K562 (cell line): ENCODE results near the gene GRID2IP. TPM values are rescaled to one million over a fixed set of nuclear protein-coding genes. Genes with fewer than 3 reads are reported as not detected.

Experiments
- ATAC-seq: fragments of 200-7000 bp; cut with Tn5 transposase; 3 replicates; pipeline ENCODE4 v1.9.1; 2020; ENCODE audit warnings: moderate library complexity
- BruUV-seq: library from RNA; stranded (reverse); fragments of 400-500 nt; replicated peaks from 2 replicates; lab custom pipeline; 2021; lab: Mats Ljungman, UMichigan
- CTCF ChIA-PET: fragments of 300-600 bp; formaldehyde crosslinking; extraction: SDS; loops from one replicate; lab custom pipeline; 2021; ENCODE audit warnings: low intra/inter-chr PET ratio; lab: Yijun Ruan, JAX
- POLR2A ChIA-PET: fragments of 300-600, 350-650 bp; sonication (Branson Sonifier 250); formaldehyde crosslinking; extraction: SDS; loops from one replicate; lab custom pipeline; 2021; ENCODE audit warnings: antibody characterized with exemption, inconsistent platforms; lab: Yijun Ruan, JAX
- DNase-seq, 4 experiments: peaks; one replicate each; pipeline versions ENCODE4 v3.0.0 to v3.0.0-alpha.2; 2011 to 2018; ENCODE audit warnings: low spot score in 3 of 4, mixed read lengths in 3 of 4; ENCODE audit errors: extremely low read depth in 1 of 4
- FAIRE-seq: peaks from 2 replicates; lab custom pipeline; 2011; peaks lifted over from hg19 to GRCh38; lab: Jason Lieb, UNC
- H2AFZ ChIP-seq: 2 replicates; pipeline ENCODE4 v1.6.0; 2011; ENCODE audit warnings: low read depth, low read length, control low read depth, inconsistent platforms
- H3K27ac ChIP-seq: fragments of 200-600 bp; 3 replicates; pipeline ENCODE4 v1.8.0; 2011; ENCODE audit warnings: low read depth, mild to moderate bottlenecking, control low read depth, inconsistent platforms, low read length, moderate library complexity, mixed read lengths; ENCODE audit errors: extremely low read depth
- H3K27me3 ChIP-seq, 2 experiments: fragments of 300-600 bp in 1 of 2; 2 replicates in 1 of 2; 3 replicates in 1 of 2; pipeline versions ENCODE4 v1.6.0 to v1.8.0; 2011; ENCODE audit warnings: inconsistent platforms in 2 of 2, low read length in 2 of 2, mild to moderate bottlenecking in 1 of 2, mixed read lengths in 1 of 2, moderate library complexity in 1 of 2; ENCODE audit not compliant: control insufficient read depth in 2 of 2, insufficient read depth in 2 of 2
- H3K36me3 ChIP-seq: fragments of 300-600 bp; 3 replicates; pipeline ENCODE4 v1.8.0; 2011; ENCODE audit warnings: mild to moderate bottlenecking, low read length, inconsistent platforms; ENCODE audit not compliant: control insufficient read depth, insufficient read depth
- H3K4me1 ChIP-seq, 2 experiments: fragments of 200-600 bp in 1 of 2; replicated peaks in 1 of 2; 2 replicates in 1 of 2; 3 replicates in 1 of 2; pipeline versions ENCODE4 v1.5.1 to v1.8.0; 2011; ENCODE audit warnings: inconsistent platforms in 2 of 2, low read length in 2 of 2, mild to moderate bottlenecking in 1 of 2, mixed read lengths in 1 of 2, moderate library complexity in 1 of 2; ENCODE audit not compliant: control insufficient read depth in 2 of 2, insufficient read depth in 2 of 2
- H3K4me2 ChIP-seq: 2 replicates; pipeline ENCODE4 v1.6.1; 2011; ENCODE audit warnings: low read length, control low read depth, inconsistent platforms, mixed read lengths; ENCODE audit not compliant: insufficient read depth
- H3K4me3 ChIP-seq: fragments of 200-600 bp; sonication (generic), shearing (Covaris generic); 2 replicates; pipeline ENCODE4 v1.5.1; 2016; ENCODE audit warnings: control low read depth, inconsistent platforms
- H3K79me2 ChIP-seq: fragments of 200-600 bp; 3 replicates; pipeline ENCODE4 v1.8.0; 2011; ENCODE audit warnings: low read length, inconsistent platforms; ENCODE audit not compliant: control insufficient read depth, insufficient read depth
- H3K9ac ChIP-seq, 2 experiments: 2 replicates each; pipeline versions ENCODE4 v1.6.0 to v1.6.1; 2011; ENCODE audit warnings: low read depth in 2 of 2, low read length in 2 of 2, control low read depth in 1 of 2, inconsistent platforms in 1 of 2, mild to moderate bottlenecking in 1 of 2, mixed read lengths in 1 of 2; ENCODE audit not compliant: insufficient read depth in 1 of 2
- H3K9me1 ChIP-seq: one replicate; pipeline ENCODE4 v1.6.0; 2011; ENCODE audit warnings: inconsistent platforms, mild to moderate bottlenecking, low read length, moderate library complexity; ENCODE audit not compliant: control insufficient read depth, insufficient read depth
- H3K9me3 ChIP-seq: replicated peaks from 2 replicates; pipeline ENCODE4 v1.5.1; 2011; ENCODE audit warnings: low read depth, low read length, inconsistent platforms; ENCODE audit not compliant: control insufficient read depth, insufficient read depth
- H4K20me1 ChIP-seq: replicated peaks from 2 replicates; pipeline ENCODE4 v1.6.1; 2011; ENCODE audit warnings: low read length, inconsistent platforms, mixed read lengths; ENCODE audit not compliant: control insufficient read depth, insufficient read depth
- ARHGAP35 ChIP-seq: fragments of 450-650 bp; IDR thresholded peaks from 2 replicates; pipeline ENCODE4 v1.6.1; 2018; ENCODE audit not compliant: partially characterized antibody
- CREM ChIP-seq: IDR thresholded peaks from 2 replicates; pipeline ENCODE4 v1.6.1; 2014; ENCODE audit warnings: antibody characterized with exemption, low read depth
- MXI1 ChIP-seq: IDR thresholded peaks from 2 replicates; pipeline ENCODE4 v1.6.1; 2011; ENCODE audit warnings: low read depth, mild to moderate bottlenecking, improper control_type of control experiment, low read length
- NR3C1 ChIP-seq: sonication (generic); formaldehyde crosslinking; IDR thresholded peaks from 2 replicates; pipeline ENCODE4 v1.8.1; 2022; ENCODE audit warnings: missing genetic modification reagents
- POLR2A ChIP-seq: fragments of 450-650 bp; conservative IDR thresholded peaks from 2 replicates; pipeline ENCODE4 v1.6.1; 2016
- ZFX ChIP-seq: sonication (generic); formaldehyde crosslinking; IDR thresholded peaks from 2 replicates; pipeline ENCODE4 v1.8.0; 2022; ENCODE audit warnings: mild to moderate bottlenecking, missing genetic modification reagents, moderate library complexity
- ZNF121 ChIP-seq: sonication (generic); formaldehyde crosslinking; conservative IDR thresholded peaks from 2 replicates; pipeline ENCODE4 v1.8.0; 2022; ENCODE audit warnings: missing genetic modification reagents
- ZNF140 ChIP-seq: fragments of 250-450 bp; sonication (Bioruptor Pico); IDR thresholded peaks from 2 replicates; pipeline ENCODE4 v1.8.0; 2021; ENCODE audit warnings: moderate library complexity, mild to moderate bottlenecking, inconsistent platforms
- ZNF224 ChIP-seq: sonication (generic); formaldehyde crosslinking; IDR thresholded peaks from 2 replicates; pipeline ENCODE4 v1.8.0; 2022; ENCODE audit warnings: mild to moderate bottlenecking, missing genetic modification reagents
- WGBS: fragments of 100-300 bp; shearing (Covaris generic); methylation state at CpG from one replicate; pipeline ENCODE4 v1.1.6; 2016; ENCODE audit warnings: low coverage, mixed read lengths; ENCODE audit not compliant: insufficient coverage; ENCODE audit errors: missing lambda C conversion rate; 5-methylcytosine and 5-hydroxymethylcytosine counted together
- in situ Hi-C: fragments of 300-500 bp; cut with MboI; formaldehyde crosslinking; loops from 4 replicates; pipeline ENCODE4 v1.15.0; 2018; ENCODE audit warnings: inconsistent platforms, mixed read lengths
- intact Hi-C: fragments of 100-400 bp; cut with micrococcal nuclease; formaldehyde crosslinking; loops from 2 replicates; pipeline ENCODE4 v1.14.2; 2022
- polyA plus RNA-seq, 8 experiments: library from polyadenylated mRNA; depleted of rRNA in 4 of 8; stranded (reverse) in 5 of 8; unstranded in 3 of 8; fragments of >200 nt; fragmentation: Nextera tagmentation in 2 of 8; fragmentation: Illumina TruSeq in 1 of 8; extraction: Ambion mirVana in 2 of 8; extraction: Trizol in 1 of 8; gene quantifications; 2 replicates each; pipeline versions ENCODE4 v1.2.1 to v1.2.3, GENCODE V29; 2011 to 2014; ENCODE audit warnings: inconsistent platforms in 1 of 8, missing spikeins in 1 of 8
- total RNA-seq, 7 experiments: library from RNA; depleted of rRNA in 6 of 7; stranded (reverse); fragments of >200 nt in 6 of 7; fragmentation: Illumina TruSeq in 2 of 7; extraction: Trizol in 2 of 7; gene quantifications; 2 replicates each; pipeline versions ENCODE4 v1.2.1 to v1.2.3, GENCODE V29; 2011 to 2021; ENCODE audit warnings: low replicate concordance in 1 of 7

The GRID2IP gene
- total and polyA plus RNA-seq, 9 of the 15 experiments (the other 6 are each of a cell fraction or from before 2014, with no cell fraction given) = not detected

DNA sequence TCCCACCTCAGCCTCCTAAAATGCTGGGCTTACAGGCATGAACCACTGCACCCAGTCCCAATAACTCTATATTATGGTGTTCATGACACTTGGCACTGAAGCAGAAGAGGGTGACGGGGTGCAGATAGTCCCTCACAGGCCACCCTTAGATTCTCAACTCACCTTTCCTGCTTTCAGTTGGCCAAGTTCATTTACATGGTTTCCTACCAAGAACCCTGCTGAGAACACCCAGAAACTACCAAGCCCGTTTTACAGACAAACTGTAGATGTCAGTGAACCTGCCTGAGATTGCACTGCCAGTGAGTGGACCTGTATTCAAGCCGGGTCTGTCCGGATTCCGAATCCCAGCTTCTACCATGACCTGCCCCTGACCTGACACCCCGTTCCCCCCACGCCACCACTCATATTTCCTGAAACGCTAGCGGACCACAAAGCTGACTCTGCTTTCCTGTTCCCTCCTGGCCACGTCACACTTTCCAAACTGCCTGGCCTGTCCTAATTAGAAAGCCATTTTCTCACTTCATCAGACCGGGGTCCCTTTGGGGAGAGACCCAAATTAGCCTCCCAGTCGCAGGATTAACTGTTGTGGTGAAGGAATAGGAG lies 17.3 kb downstream of the GRID2IP start:
- no peaks in the 10 kb centered on the region for H3K36me3 ChIP-seq
- TF ChIP-seq CREM (0 out of 2 replicates have a peak, but pooled peaks have one; percentile 15), MXI1 (no peak), ZNF224 (CRISPR knock-in tag) (no peak)
- no peak overlapping the region for H3K27ac ChIP-seq
- no peak for ATAC-seq
- no peak overlapping the region for H3K4me2 ChIP-seq
- no peak overlapping the region; a peak in 1 of 4 replicates for H3K9ac ChIP-seq
- in situ Hi-C loops = no loop called here
- peak; percentile 6 for FAIRE-seq
- no peak for DNase-seq
- CTCF ChIA-PET = no interaction called here
- no TSS peak for BruUV-seq
- no peaks in the 10 kb centered on the region for H3K9me3 ChIP-seq
- no peak overlapping the region for H2AFZ ChIP-seq
- intact Hi-C loops = no loop called here
- H3K79me2 ChIP-seq = no peaks in the 10 kb centered on the region
- POLR2A ChIA-PET = interaction anchor here (1.1 kb wide), 1 partner anchor 11 kb away, joined by 4 read pairs; no protein-coding TSS in a partner anchor
- WGBS = 5% methylated on average over 12 of the region's 12 CpGs
- H3K4me1 ChIP-seq = peaks cover 0 to 18% of the 10 kb centered on the region in 2 experiments; a peak in 3 of 5 replicates
- no peak overlapping the region for H3K4me3 ChIP-seq
- peaks cover 4% of the 10 kb centered on the region; the same call in 1 of the 2 replicates for H4K20me1 ChIP-seq
- no peaks in the 10 kb centered on the region for H3K9me1 ChIP-seq
- H3K27me3 ChIP-seq = peaks cover 26 to 60% of the 10 kb centered on the region in 2 experiments

DNA sequence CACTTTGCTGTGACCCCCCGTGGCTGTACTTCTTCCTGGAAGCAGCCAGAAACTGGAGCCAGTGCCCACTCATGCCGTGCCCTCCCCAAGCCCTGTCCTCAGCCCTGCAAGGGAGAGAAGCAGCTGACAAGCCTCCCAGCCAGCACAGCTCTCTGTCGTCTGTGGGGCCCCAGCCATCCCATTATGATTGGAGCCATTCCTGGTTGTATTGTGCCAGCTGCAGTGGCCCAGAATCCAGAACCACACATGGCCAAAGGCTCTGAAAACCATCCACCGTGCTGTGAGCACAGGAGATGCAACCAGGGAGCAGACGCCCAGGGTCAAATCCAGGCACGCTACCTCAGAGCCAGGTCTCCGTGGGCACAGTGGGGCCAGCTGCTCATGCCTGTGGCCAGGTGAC lies 18.7 kb downstream of the GRID2IP start:
- Histone ChIP-seq H3K4me2 (no peak overlapping the region), H3K4me1 (peaks cover 0 to 18% of the 10 kb centered on the region in 2 experiments; a peak in 3 of 5 replicates), H3K27me3 (peaks cover 28 to 66% of the 10 kb centered on the region in 2 experiments), H2AFZ (no peak overlapping the region), H3K79me2 (no peaks in the 10 kb centered on the region), H3K9me3 (no peaks in the 10 kb centered on the region), H3K36me3 (no peaks in the 10 kb centered on the region), H3K9ac (no peak overlapping the region), H4K20me1 (peaks cover 4% of the 10 kb centered on the region; the same call in 1 of the 2 replicates), H3K4me3 (no peak overlapping the region), H3K27ac (no peak overlapping the region), H3K9me1 (no peaks in the 10 kb centered on the region)
- no TSS peak for BruUV-seq
- no peak for ATAC-seq
- no peak for FAIRE-seq
- intact Hi-C loops (no loop called here), in situ Hi-C loops (no loop called here)
- TF ChIP-seq ARHGAP35 = no peak
- no peak for TF ChIP-seq ZNF121
- no peak for TF ChIP-seq POLR2A
- no peak for TF ChIP-seq ZFX (CRISPR knock-in tag)
- TF ChIP-seq NR3C1 (CRISPR knock-in tag) = no peak
- no peak for TF ChIP-seq ZNF140 (CRISPR knock-in tag)
- POLR2A ChIA-PET = interaction anchor here (0.8 kb wide), 1 partner anchor 16 kb away, joined by 3 read pairs; no protein-coding TSS in a partner anchor
- 2% methylated on average over 7 of the region's 7 CpGs for WGBS
- CTCF ChIA-PET = no interaction called here
- no peak for DNase-seq
